ENCODE data around the gene OCRL. TPM values are rescaled to one million over a fixed set of nuclear protein-coding genes. Genes with fewer than 3 reads are reported as not detected.
A peak's percentile ranks its signal among the peaks of the same experiment; 100 is the strongest.

The OCRL gene
- total and polyA plus RNA-seq, 3 experiments from 2014 or later, result 0.31 to 1.9 (median 1.7) TPM

DNA sequence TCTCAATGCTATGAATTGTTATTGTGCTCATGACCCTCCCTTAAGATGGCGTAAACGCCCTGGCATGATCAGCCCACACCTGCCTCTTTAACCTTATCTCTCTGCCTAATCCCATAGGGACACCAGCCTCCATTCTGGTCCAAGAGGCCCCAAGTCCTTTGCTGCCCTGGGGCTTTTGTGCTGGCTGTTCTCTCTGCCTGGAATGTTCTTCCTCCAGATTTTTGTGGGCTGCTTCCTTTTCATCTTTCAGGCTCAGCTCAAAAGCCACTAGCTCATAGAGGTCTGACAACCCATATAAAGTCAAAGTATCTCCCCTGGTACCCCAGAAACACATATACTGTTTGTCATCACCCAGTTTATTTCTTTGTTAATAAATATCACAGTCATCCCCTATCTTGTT is 72.3 kb downstream of the OCRL start:
- H3K27ac Mint-ChIP-seq, result no peak overlapping the region

GRCh38 chrX:129613596-129613995 is 73.5 kb downstream of the OCRL start:
- peak in 1 of 5 donors; percentile 19 for DNase-seq
- Histone ChIP-seq H3K9me3 (ENCODE audit: low read length) (no peaks in the 10 kb centered on the region), H3K27me3 (ENCODE audit: insufficient read depth, low read length, poor library complexity, severe bottlenecking) (no peaks in the 10 kb centered on the region), H3K4me3 (ENCODE audit: low read length) (no peak overlapping the region), H3K36me3 (ENCODE audit: insufficient read depth, low read length) (no peaks in the 10 kb centered on the region), H3K4me1 (ENCODE audit: insufficient read depth, low read length) (no peaks in the 10 kb centered on the region), H3K27ac (ENCODE audit: low read depth, low read length) (no peak overlapping the region)
- ChIA-PET POLR2A (no interaction called here), CTCF (no interaction called here)
- Mint-ChIP-seq H3K27me3 (peaks cover 0 to 6% of the 10 kb centered on the region in 2 donors), H3K4me1 (peaks cover 3 to 10% (median 8%) of the 10 kb centered on the region in 3 donors), H3K4me3 (no peak overlapping the region), H3K27ac (no peak overlapping the region), H3K9me3 (no peaks in the 10 kb centered on the region), H3K36me3 (no peaks in the 10 kb centered on the region)

More for the DNA sequence above, 72.3 kb downstream of the OCRL start:
- Histone ChIP-seq H3K36me3 (ENCODE audit: insufficient read depth, low read length) (no peaks in the 10 kb centered on the region), H3K27me3 (ENCODE audit: insufficient read depth, low read length, poor library complexity, severe bottlenecking) (no peaks in the 10 kb centered on the region), H3K27ac (ENCODE audit: low read depth, low read length) (no peak overlapping the region), H3K4me1 (ENCODE audit: insufficient read depth, low read length) (no peaks in the 10 kb centered on the region), H3K9me3 (ENCODE audit: low read length) (no peaks in the 10 kb centered on the region), H3K4me3 (ENCODE audit: low read length) (no peak overlapping the region)
- ChIA-PET POLR2A (no interaction called here), CTCF (no interaction called here)
- no peaks in the 10 kb centered on the region for H3K9me3 Mint-ChIP-seq
- no peak for DNase-seq
- peaks cover 3 to 10% (median 8%) of the 10 kb centered on the region in 3 donors for H3K4me1 Mint-ChIP-seq
- peaks cover 0 to 6% of the 10 kb centered on the region in 2 donors for H3K27me3 Mint-ChIP-seq
- no peak overlapping the region for H3K4me3 Mint-ChIP-seq
- H3K36me3 Mint-ChIP-seq, result no peaks in the 10 kb centered on the region

- Mint-ChIP-seq H3K4me1 (peaks cover 3 to 10% (median 8%) of the 10 kb centered on the region in 3 donors), H3K27ac (peak overlapping the region in 2 of 8 donors; percentile 20 to 55), H3K27me3 (peaks cover 0 to 6% of the 10 kb centered on the region in 2 donors), H3K36me3 (no peaks in the 10 kb centered on the region), H3K9me3 (no peaks in the 10 kb centered on the region), H3K4me3 (no peak overlapping the region)
- H3K27me3 ChIP-seq (ENCODE audit: insufficient read depth, low read length, poor library complexity, severe bottlenecking), result no peaks in the 10 kb centered on the region
- H3K4me1 ChIP-seq (ENCODE audit: insufficient read depth, low read length), result no peaks in the 10 kb centered on the region
- H3K36me3 ChIP-seq (ENCODE audit: insufficient read depth, low read length), result no peaks in the 10 kb centered on the region
- POLR2A ChIA-PET, result no interaction called here
- H3K9me3 ChIP-seq (ENCODE audit: low read length), result no peaks in the 10 kb centered on the region
- DNase-seq, result no peak
- no peak overlapping the region for H3K27ac ChIP-seq (ENCODE audit: low read depth, low read length)
- CTCF ChIA-PET, result no interaction called here
- H3K4me3 ChIP-seq (ENCODE audit: low read length), result no peak overlapping the region
Observed at GRCh38 chrX:129614481-129615255, 74.6 kb downstream of the OCRL start.

GRCh38 chrX:129617420-129617819 is 77.4 kb downstream of the OCRL start:
- peaks cover 0 to 2% (median 0%) of the 10 kb centered on the region in 3 donors for H3K36me3 Mint-ChIP-seq
- Histone ChIP-seq H3K4me1 (ENCODE audit: insufficient read depth, low read length) (no peaks in the 10 kb centered on the region), H3K27ac (ENCODE audit: low read depth, low read length) (no peak overlapping the region), H3K27me3 (ENCODE audit: insufficient read depth, low read length, poor library complexity, severe bottlenecking) (no peaks in the 10 kb centered on the region), H3K36me3 (ENCODE audit: insufficient read depth, low read length) (no peaks in the 10 kb centered on the region), H3K4me3 (ENCODE audit: low read length) (no peak overlapping the region), H3K9me3 (ENCODE audit: low read length) (no peaks in the 10 kb centered on the region)
- peaks cover 0 to 10% of the 10 kb centered on the region in 2 donors for H3K27me3 Mint-ChIP-seq
- H3K4me3 Mint-ChIP-seq, result no peak overlapping the region
- ChIA-PET POLR2A (no interaction called here), CTCF (interaction anchor here (1.3 kb wide), 1 partner anchor 16 kb away, joined by 5 read pairs; no protein-coding TSS in a partner anchor)
- no peak for DNase-seq
- H3K4me1 Mint-ChIP-seq, result peaks cover 3 to 10% (median 8%) of the 10 kb centered on the region in 3 donors
- H3K9me3 Mint-ChIP-seq, result no peaks in the 10 kb centered on the region
- no peak overlapping the region for H3K27ac Mint-ChIP-seq

DNA sequence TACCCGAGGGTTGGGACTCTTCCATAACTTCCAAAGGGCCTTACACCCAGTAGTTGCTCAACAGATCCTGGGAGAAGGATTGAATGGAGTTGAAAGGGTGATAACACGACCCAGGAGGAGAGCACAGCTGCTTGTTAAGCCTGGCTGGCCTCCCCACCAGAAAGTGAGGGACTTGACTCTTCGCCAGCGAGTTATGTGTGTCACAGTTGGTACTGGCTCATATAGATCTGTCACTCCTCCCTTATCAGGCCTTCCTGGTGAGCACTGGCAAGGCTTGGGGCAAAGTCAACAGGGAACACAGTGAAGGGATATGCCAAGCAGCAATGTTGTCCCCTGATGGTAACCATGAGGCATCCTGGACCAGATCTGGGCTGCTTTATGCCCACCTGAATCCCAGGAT is 78.9 kb downstream of the OCRL start:
- H3K9me3 ChIP-seq (ENCODE audit: low read length), result no peaks in the 10 kb centered on the region
- Mint-ChIP-seq H3K27me3 (peaks cover 0 to 8% of the 10 kb centered on the region in 2 donors), H3K4me3 (no peak overlapping the region), H3K36me3 (peaks cover 0 to 2% (median 0%) of the 10 kb centered on the region in 3 donors), H3K9me3 (no peaks in the 10 kb centered on the region), H3K27ac (no peak overlapping the region), H3K4me1 (peaks cover 0 to 3% (median 3%) of the 10 kb centered on the region in 3 donors)
- no peak overlapping the region for H3K27ac ChIP-seq (ENCODE audit: low read depth, low read length)
- no peaks in the 10 kb centered on the region for H3K36me3 ChIP-seq (ENCODE audit: insufficient read depth, low read length)
- no peak overlapping the region for H3K4me3 ChIP-seq (ENCODE audit: low read length)
- CTCF ChIA-PET, result interaction anchor here (1.1 to 1.5 kb wide), 2 partner anchors 12 to 19 kb away, joined by 3 to 4 read pairs; no protein-coding TSS in a partner anchor
- no peaks in the 10 kb centered on the region for H3K27me3 ChIP-seq (ENCODE audit: insufficient read depth, low read length, poor library complexity, severe bottlenecking)
- DNase-seq, result no peak
- no peaks in the 10 kb centered on the region for H3K4me1 ChIP-seq (ENCODE audit: insufficient read depth, low read length)
- POLR2A ChIA-PET, result no interaction called here

- H3K9me3 Mint-ChIP-seq, result no peaks in the 10 kb centered on the region
- no peaks in the 10 kb centered on the region for H3K36me3 ChIP-seq (ENCODE audit: insufficient read depth, low read length)
- peaks cover 0 to 7% of the 10 kb centered on the region in 2 donors for H3K27me3 Mint-ChIP-seq
- no peaks in the 10 kb centered on the region for H3K27me3 ChIP-seq (ENCODE audit: insufficient read depth, low read length, poor library complexity, severe bottlenecking)
- ChIA-PET CTCF (interaction anchor here (1.1 kb wide), 1 partner anchor 13 kb away, joined by 4 read pairs; no protein-coding TSS in a partner anchor), POLR2A (no interaction called here)
- H3K4me3 Mint-ChIP-seq, result no peak overlapping the region
- H3K4me3 ChIP-seq (ENCODE audit: low read length), result no peak overlapping the region
- no peak overlapping the region for H3K27ac Mint-ChIP-seq
- DNase-seq, result no peak
- H3K36me3 Mint-ChIP-seq, result peaks cover 0 to 2% (median 0%) of the 10 kb centered on the region in 3 donors
- H3K4me1 ChIP-seq (ENCODE audit: insufficient read depth, low read length), result no peaks in the 10 kb centered on the region
- H3K27ac ChIP-seq (ENCODE audit: low read depth, low read length), result no peak overlapping the region
- peaks cover 5 to 8% (median 6%) of the 10 kb centered on the region in 3 donors for H3K4me1 Mint-ChIP-seq
- no peaks in the 10 kb centered on the region for H3K9me3 ChIP-seq (ENCODE audit: low read length)
Observed at GRCh38 chrX:129622757-129623301, 82.8 kb downstream of the OCRL start.

DNA sequence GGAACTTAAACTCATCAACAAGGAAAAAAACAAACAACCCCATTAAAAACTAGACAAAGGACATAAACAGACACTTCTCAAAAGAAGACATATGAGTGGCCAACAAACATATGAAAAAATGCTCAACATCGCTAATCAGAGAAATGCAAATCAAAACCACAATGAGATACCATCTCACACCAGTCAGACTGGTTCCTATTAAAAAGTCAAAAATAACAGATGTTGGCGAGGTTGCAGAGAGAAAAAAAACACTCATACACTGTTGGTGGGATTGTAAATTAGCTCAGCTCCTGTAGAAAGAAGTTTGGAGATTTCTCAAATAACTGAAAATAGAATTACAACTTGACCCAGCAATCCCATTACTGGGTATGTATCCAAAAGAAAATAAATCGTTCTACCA is 86.0 kb downstream of the OCRL start:
- no peaks in the 10 kb centered on the region for H3K27me3 ChIP-seq (ENCODE audit: insufficient read depth, low read length, poor library complexity, severe bottlenecking)
- H3K27ac ChIP-seq (ENCODE audit: low read depth, low read length), result no peak overlapping the region
- H3K36me3 Mint-ChIP-seq, result no peaks in the 10 kb centered on the region
- no peak overlapping the region for H3K27ac Mint-ChIP-seq
- no peaks in the 10 kb centered on the region for H3K9me3 ChIP-seq (ENCODE audit: low read length)
- no peaks in the 10 kb centered on the region for H3K4me1 ChIP-seq (ENCODE audit: insufficient read depth, low read length)
- ChIA-PET CTCF (no interaction called here), POLR2A (no interaction called here)
- no peak overlapping the region for H3K4me3 ChIP-seq (ENCODE audit: low read length)
- peaks cover 5 to 8% (median 6%) of the 10 kb centered on the region in 3 donors for H3K4me1 Mint-ChIP-seq
- H3K9me3 Mint-ChIP-seq, result no peaks in the 10 kb centered on the region
- H3K36me3 ChIP-seq (ENCODE audit: insufficient read depth, low read length), result no peaks in the 10 kb centered on the region
- H3K4me3 Mint-ChIP-seq, result no peak overlapping the region
- peaks cover 0 to 5% of the 10 kb centered on the region in 2 donors for H3K27me3 Mint-ChIP-seq
- DNase-seq, result no peak

GRCh38 chrX:129629837-129630236 is 89.8 kb downstream of the OCRL start:
- no peaks in the 10 kb centered on the region for H3K9me3 ChIP-seq (ENCODE audit: low read length)
- Mint-ChIP-seq H3K4me3 (no peak overlapping the region), H3K9me3 (no peaks in the 10 kb centered on the region), H3K27me3 (peaks cover 0 to 4% of the 10 kb centered on the region in 2 donors), H3K4me1 (peaks cover 5 to 8% (median 6%) of the 10 kb centered on the region in 3 donors), H3K27ac (no peak overlapping the region), H3K36me3 (no peaks in the 10 kb centered on the region)
- POLR2A ChIA-PET, result no interaction called here
- H3K27ac ChIP-seq (ENCODE audit: low read depth, low read length), result no peak overlapping the region
- no peak overlapping the region for H3K4me3 ChIP-seq (ENCODE audit: low read length)
- DNase-seq, result no peak
- H3K4me1 ChIP-seq (ENCODE audit: insufficient read depth, low read length), result no peaks in the 10 kb centered on the region
- no peaks in the 10 kb centered on the region for H3K27me3 ChIP-seq (ENCODE audit: insufficient read depth, low read length, poor library complexity, severe bottlenecking)
- CTCF ChIA-PET, result no interaction called here
- H3K36me3 ChIP-seq (ENCODE audit: insufficient read depth, low read length), result no peaks in the 10 kb centered on the region

Measured in CD8-positive, alpha-beta memory T cell (primary cell).